Activated CD4-positive, alpha-beta T cell treated with anti-CD3 and anti-CD28 coated beads, Interleukin-10, Interleukin-2, amounts not matched to agents 100 ng/mL and 50 ng/mL, durations not matched to agents 16 hours and 8 hours (primary cell): ENCODE data around the gene FAM72B.
"Not testable (repeated sequence)": the region's sequence is repeated elsewhere in the genome, so short reads cannot be mapped to it uniquely, and the experiment has no call there.

Source experiments
- DNase-seq: peaks from one replicate; pipeline ENCODE4 v3.0.0-alpha.2; 2020

Gene FAM72B

GRCh38 chr1:121148489-121149190 lies 35.5 kb downstream of the FAM72B start:
- DNase-seq = not testable (repeated sequence)

- not testable (repeated sequence) for DNase-seq
These were observed 43.7 kb downstream of the FAM72B start for GRCh38 chr1:121140393-121140792.

- DNase-seq = not testable (repeated sequence)
These were observed 52.6 kb downstream of the FAM72B start for GRCh38 chr1:121131494-121131893.

- not testable (repeated sequence) for DNase-seq
These were observed 65.7 kb downstream of the FAM72B start for GRCh38 chr1:121118480-121118824.
